Stimulated activated naive CD8-positive, alpha-beta T cell treated with anti-CD3 and anti-CD28 coated beads, Interleukin-15, amount 100 ng/mL, for 72 hours (primary cell): Measurements from ENCODE around the gene ELP5.
"Not testable (repeated sequence)": the region's sequence is repeated elsewhere in the genome, so short reads cannot be mapped to it uniquely, and the experiment has no call there.

Source experiments
- ATAC-seq: fragments of 150-1000 bp; cut with Tn5 transposase; 2 replicates; pipeline ENCODE4 v1.10.0; 2021; ENCODE audit warnings: mild to moderate bottlenecking, moderate library complexity
- DNase-seq, 2 donors: peaks; one replicate each; pipeline ENCODE4 v3.0.0; 2021 to 2022
- H3K27ac Mint-ChIP-seq, 2 donors: one replicate each; pipeline ENCODE4 v1.8.0; 2022; ENCODE audit warnings: mild to moderate bottlenecking in 2 of 2, mixed read lengths in 2 of 2, moderate library complexity in 2 of 2
- H3K27me3 Mint-ChIP-seq: one replicate; pipeline ENCODE4 v1.8.0; 2022; ENCODE audit warnings: mixed read lengths
- H3K4me1 Mint-ChIP-seq: one replicate; pipeline ENCODE4 v1.8.0; 2022; ENCODE audit warnings: mild to moderate bottlenecking, mixed read lengths
- H3K4me3 Mint-ChIP-seq, 2 donors: one replicate each; pipeline ENCODE4 v1.8.0; 2022; ENCODE audit warnings: mild to moderate bottlenecking in 2 of 2, mixed read lengths in 2 of 2, moderate library complexity in 1 of 2
- H3K9me3 Mint-ChIP-seq, 2 donors: one replicate each; pipeline ENCODE4 v1.8.0; 2022; ENCODE audit warnings: mixed read lengths in 2 of 2

The ELP5 gene

GRCh38 chr17:7239091-7240027, 12.7 kb upstream of the ELP5 start, which contains the start of gene PHF23:
Gene PHF23 (minus strand): TSS chr17:7239457. CDS start chr17:7239279, 178 bp downstream.
- H3K9me3 Mint-ChIP-seq, result no peaks in the 10 kb centered on the region
- H3K4me1 Mint-ChIP-seq, result peaks cover 74% of the 10 kb centered on the region
- DNase-seq, result peak; percentile 94 to 97
- H3K4me3 Mint-ChIP-seq, result peak within 1 kb of the TSS; percentile 96 to 98
- peak within 1 kb of the TSS; percentile 83 to 96 for H3K27ac Mint-ChIP-seq
- no peaks in the 10 kb centered on the region for H3K27me3 Mint-ChIP-seq
- ATAC-seq, result peak; percentile 77

GRCh38 chr17:7240375-7240774, 11.6 kb upstream of the ELP5 start:
- peak overlapping the region; percentile 96 to 98 for H3K4me3 Mint-ChIP-seq
- no peaks in the 10 kb centered on the region for H3K27me3 Mint-ChIP-seq
- H3K27ac Mint-ChIP-seq, result peak overlapping the region in 1 of 2 donors; percentile 12
- DNase-seq, result no peak
- ATAC-seq, result no peak
- peaks cover 64% of the 10 kb centered on the region for H3K4me1 Mint-ChIP-seq
- H3K9me3 Mint-ChIP-seq, result no peaks in the 10 kb centered on the region

- DNase-seq, result no peak
- ATAC-seq, result no peak
- H3K27ac Mint-ChIP-seq, result peak overlapping the region; percentile 97 to 99
- H3K4me1 Mint-ChIP-seq, result peaks cover 57% of the 10 kb centered on the region
- peak overlapping the region; percentile 98 to 100 for H3K4me3 Mint-ChIP-seq
- H3K9me3 Mint-ChIP-seq, result no peaks in the 10 kb centered on the region
- no peaks in the 10 kb centered on the region for H3K27me3 Mint-ChIP-seq
Observed at GRCh38 chr17:7241090-7241733, 10.8 kb upstream of the ELP5 start.

GRCh38 chr17:7241783-7242716, 10.0 kb upstream of the ELP5 start, which contains the start of gene GABARAP:
Gene GABARAP (minus strand): TSS chr17:7242449. CDS start chr17:7242330, 119 bp downstream.
- Mint-ChIP-seq H3K4me1 (peaks cover 56% of the 10 kb centered on the region), H3K27ac (peak within 1 kb of the TSS; percentile 97 to 99), H3K27me3 (no peaks in the 10 kb centered on the region), H3K4me3 (peak within 1 kb of the TSS; percentile 98 to 100), H3K9me3 (no peaks in the 10 kb centered on the region)
- peak; percentile 91 to 92 for DNase-seq
- peak; percentile 39 for ATAC-seq

- DNase-seq, result peak; percentile 90 to 91
- peak; percentile 59 for ATAC-seq
- H3K4me3 Mint-ChIP-seq, result peak overlapping the region; percentile 98 to 100
- no peaks in the 10 kb centered on the region for H3K9me3 Mint-ChIP-seq
- H3K27ac Mint-ChIP-seq, result peak overlapping the region; percentile 96 to 99
- no peaks in the 10 kb centered on the region for H3K27me3 Mint-ChIP-seq
- H3K4me1 Mint-ChIP-seq, result peaks cover 50% of the 10 kb centered on the region
Observed at GRCh38 chr17:7242717-7243452, 9.1 kb upstream of the ELP5 start.

- H3K27me3 Mint-ChIP-seq, result no peaks in the 10 kb centered on the region
- H3K4me3 Mint-ChIP-seq, result peak overlapping the region; percentile 98 to 100
- DNase-seq (no peak), ATAC-seq (no peak)
- no peaks in the 10 kb centered on the region for H3K9me3 Mint-ChIP-seq
- peak overlapping the region; percentile 41 to 94 for H3K27ac Mint-ChIP-seq
- peaks cover 50% of the 10 kb centered on the region for H3K4me1 Mint-ChIP-seq
Observed at GRCh38 chr17:7243453-7243729, 8.6 kb upstream of the ELP5 start.

- ATAC-seq, DNase-seq, H3K4me3 Mint-ChIP-seq, H3K9me3 Mint-ChIP-seq, H3K27ac Mint-ChIP-seq, H3K27me3 Mint-ChIP-seq: not testable (repeated sequence)
- peaks cover 55% of the 10 kb centered on the region for H3K4me1 Mint-ChIP-seq
Observed at GRCh38 chr17:7243838-7244237, 8.2 kb upstream of the ELP5 start.

- no peak for DNase-seq
- Mint-ChIP-seq H3K9me3 (no peaks in the 10 kb centered on the region), H3K4me3 (no peak overlapping the region), H3K27ac (peak overlapping the region in 1 of 2 donors; percentile 74), H3K27me3 (no peaks in the 10 kb centered on the region), H3K4me1 (peaks cover 48% of the 10 kb centered on the region)
- no peak for ATAC-seq
Observed at GRCh38 chr17:7246779-7247178, 5.2 kb upstream of the ELP5 start.

GRCh38 chr17:7248796-7249195, 3.2 kb upstream of the ELP5 start:
- H3K4me1 Mint-ChIP-seq, result peaks cover 48% of the 10 kb centered on the region
- ATAC-seq (no peak), DNase-seq (no peak)
- H3K27me3 Mint-ChIP-seq, result no peaks in the 10 kb centered on the region
- no peaks in the 10 kb centered on the region for H3K9me3 Mint-ChIP-seq
- H3K4me3 Mint-ChIP-seq, result peak overlapping the region; percentile 66 to 80
- H3K27ac Mint-ChIP-seq, result peak overlapping the region in 1 of 2 donors; percentile 40

- peak overlapping the region in 1 of 2 donors; percentile 91 for H3K27ac Mint-ChIP-seq
- H3K4me3 Mint-ChIP-seq, result peak overlapping the region; percentile 66 to 80
- no peaks in the 10 kb centered on the region for H3K9me3 Mint-ChIP-seq
- peaks cover 52% of the 10 kb centered on the region for H3K4me1 Mint-ChIP-seq
- H3K27me3 Mint-ChIP-seq, result no peaks in the 10 kb centered on the region
- DNase-seq (no peak), ATAC-seq (no peak)
Observed at GRCh38 chr17:7249214-7249613, 2.8 kb upstream of the ELP5 start.

GRCh38 chr17:7249830-7250229, 2.2 kb upstream of the ELP5 start:
- H3K4me1 Mint-ChIP-seq, result peaks cover 58% of the 10 kb centered on the region
- H3K27ac Mint-ChIP-seq, result peak overlapping the region in 1 of 2 donors; percentile 91
- no peak for DNase-seq
- H3K27me3 Mint-ChIP-seq, result no peaks in the 10 kb centered on the region
- ATAC-seq, result no peak
- H3K4me3 Mint-ChIP-seq, result peak overlapping the region; percentile 94 to 99
- H3K9me3 Mint-ChIP-seq, result no peaks in the 10 kb centered on the region

GRCh38 chr17:7250695-7251627, 1.1 kb upstream of the ELP5 start:
- DNase-seq, result no peak
- ATAC-seq, result peak; percentile 27
- Mint-ChIP-seq H3K9me3 (no peaks in the 10 kb centered on the region), H3K27me3 (no peaks in the 10 kb centered on the region), H3K27ac (peak overlapping the region; percentile 97 to 98), H3K4me3 (peak overlapping the region; percentile 94 to 99), H3K4me1 (peaks cover 60% of the 10 kb centered on the region)

- peak; percentile 96 for ATAC-seq
- peak; percentile 99 to 100 for DNase-seq
- H3K4me1 Mint-ChIP-seq, result peaks cover 54% of the 10 kb centered on the region
- no peaks in the 10 kb centered on the region for H3K9me3 Mint-ChIP-seq
- H3K27ac Mint-ChIP-seq, result peak within 1 kb of the TSS; percentile 98 to 100
- no peaks in the 10 kb centered on the region for H3K27me3 Mint-ChIP-seq
- peak within 1 kb of the TSS; percentile 94 to 99 for H3K4me3 Mint-ChIP-seq
Observed at GRCh38 chr17:7251661-7252175, 297 bp upstream of the ELP5 start, which contains the start of gene CTDNEP1. Gene CTDNEP1 (minus strand): TSS chr17:7251734. CDS start chr17:7251296, 438 bp downstream.
